NCI-H460 (cell line): ENCODE measurements around the gene ZNF71. TPM values are rescaled to one million over a fixed set of nuclear protein-coding genes. Genes with fewer than 3 reads are reported as not detected.
A peak's percentile ranks its signal among the peaks of the same experiment; 100 is the strongest.

Experiments
- DNase-seq: peaks from one replicate; pipeline ENCODE4 v3.0.0-alpha.2; 2016; ENCODE audit warnings: low read depth; ENCODE audit errors: extremely low read depth
- polyA plus RNA-seq: library from polyadenylated mRNA; depleted of rRNA; stranded (reverse); fragments of >200 nt; gene quantifications from 2 replicates; pipeline ENCODE4 v1.2.3, GENCODE V29; 2014; cell fraction: nucleus; rRNA removed
- total RNA-seq: library from RNA; depleted of rRNA; stranded (reverse); fragments of >200 nt; shearing (Covaris generic); gene quantifications from 2 replicates; pipeline ENCODE4 v1.2.3, GENCODE V29; 2014; rRNA removed

ZNF71 gene
- total RNA-seq = 4.5 and 5.0 TPM in 2 replicates
- polyA plus RNA-seq = 5.5 and 7.5 TPM in 2 replicates

- DNase-seq = peak; percentile 65
Observed at GRCh38 chr19:56594783-56595547, at the start of gene ZNF71. ZNF71 (plus strand) TSS chr19:56595302; CDS start chr19:56601559, 6,257 bp downstream.

- DNase-seq = no peak
Observed at GRCh38 chr19:56547535-56547934, 47.6 kb upstream of the ZNF71 start.

- DNase-seq = no peak
Observed at GRCh38 chr19:56554272-56554869, 40.7 kb upstream of the ZNF71 start.

GRCh38 chr19:56562766-56563165, 32.3 kb upstream of the ZNF71 start:
- no peak for DNase-seq

- DNase-seq = peak; percentile 8
Observed at GRCh38 chr19:56566904-56567273, 28.2 kb upstream of the ZNF71 start.

- peak; percentile 86 for DNase-seq
Observed at GRCh38 chr19:56567274-56568120, 27.6 kb upstream of the ZNF71 start, which contains the start of gene ZNF470. ZNF470 (plus strand) TSS chr19:56567468; CDS start chr19:56570312, 2,844 bp downstream.

- DNase-seq = no peak
Observed at GRCh38 chr19:56572589-56572988, 22.5 kb upstream of the ZNF71 start.

- no peak for DNase-seq
Observed at GRCh38 chr19:56573914-56574313, 21.2 kb upstream of the ZNF71 start.

- no peak for DNase-seq
Observed at GRCh38 chr19:56577719-56578602, 17.1 kb upstream of the ZNF71 start.

- DNase-seq = no peak
Observed at GRCh38 chr19:56594446-56594782, 688 bp upstream of the ZNF71 start.

- DNase-seq = no peak
Observed at GRCh38 chr19:56595548-56595899, 422 bp downstream of the ZNF71 start.

- DNase-seq = no peak
Observed at GRCh38 chr19:56596676-56597075, 1.6 kb downstream of the ZNF71 start.

GRCh38 chr19:56597696-56598095, 2.6 kb downstream of the ZNF71 start:
- DNase-seq = no peak

GRCh38 chr19:56601375-56601774, 6.3 kb downstream of the ZNF71 start:
- no peak for DNase-seq

GRCh38 chr19:56603829-56604228, 8.7 kb downstream of the ZNF71 start:
- no peak for DNase-seq

- DNase-seq = no peak
Observed at GRCh38 chr19:56608274-56608964, 13.3 kb downstream of the ZNF71 start.

GRCh38 chr19:56611288-56611687, 16.2 kb downstream of the ZNF71 start:
- no peak for DNase-seq

GRCh38 chr19:56612737-56613136, 17.6 kb downstream of the ZNF71 start:
- no peak for DNase-seq

GRCh38 chr19:56613639-56614038, 18.5 kb downstream of the ZNF71 start:
- no peak for DNase-seq

GRCh38 chr19:56617531-56617930, 22.4 kb downstream of the ZNF71 start:
- no peak for DNase-seq
